HG03097 (cell line): ENCODE results near the gene ZDHHC14.
"Not testable (repeated sequence)": the region's sequence is repeated elsewhere in the genome, so short reads cannot be mapped to it uniquely, and the experiment has no call there.

Experiments used
- ATAC-seq: cut with Tn5 transposase; IDR thresholded peaks from one replicate; pipeline ENCODE4 v1.9.1; 2021; ENCODE audit not compliant: unreplicated experiment, low FRiP score

Gene ZDHHC14

GRCh38 chr6:157699777-157700636, 319.0 kb downstream of the ZDHHC14 start:
- ATAC-seq = no peak

- not testable (repeated sequence) for ATAC-seq
Observed at GRCh38 chr6:157706351-157706750, 325.4 kb downstream of the ZDHHC14 start.

GRCh38 chr6:157706883-157707282, 325.9 kb downstream of the ZDHHC14 start:
- ATAC-seq = no peak

- no peak for ATAC-seq
Observed at GRCh38 chr6:157707576-157707975, 326.6 kb downstream of the ZDHHC14 start.

GRCh38 chr6:157708239-157708638, 327.2 kb downstream of the ZDHHC14 start:
- ATAC-seq = no peak

- ATAC-seq = no peak
Observed at GRCh38 chr6:157708933-157709332, 327.9 kb downstream of the ZDHHC14 start.

- ATAC-seq = no peak
Observed at GRCh38 chr6:157709555-157709954, 328.6 kb downstream of the ZDHHC14 start.

GRCh38 chr6:157710604-157711003, 329.6 kb downstream of the ZDHHC14 start:
- no peak for ATAC-seq

- no peak for ATAC-seq
Observed at GRCh38 chr6:157711060-157711459, 330.1 kb downstream of the ZDHHC14 start.

- no peak for ATAC-seq
Observed at GRCh38 chr6:157712585-157713295, 331.8 kb downstream of the ZDHHC14 start.

- ATAC-seq = no peak
Observed at GRCh38 chr6:157713451-157714152, 332.6 kb downstream of the ZDHHC14 start.

GRCh38 chr6:157714153-157714490, 333.1 kb downstream of the ZDHHC14 start:
- ATAC-seq = no peak

GRCh38 chr6:157715728-157716164, 334.8 kb downstream of the ZDHHC14 start:
- ATAC-seq = no peak

GRCh38 chr6:157716251-157716995, 335.4 kb downstream of the ZDHHC14 start:
- no peak for ATAC-seq

GRCh38 chr6:157717340-157717748, 336.4 kb downstream of the ZDHHC14 start:
- no peak for ATAC-seq

GRCh38 chr6:157718503-157719187, 337.7 kb downstream of the ZDHHC14 start:
- no peak for ATAC-seq

- ATAC-seq = not testable (repeated sequence)
Observed at GRCh38 chr6:157720964-157721363, 340.0 kb downstream of the ZDHHC14 start.

GRCh38 chr6:157721426-157721825, 340.4 kb downstream of the ZDHHC14 start:
- ATAC-seq = no peak

- no peak for ATAC-seq
Observed at GRCh38 chr6:157721830-157722229, 340.8 kb downstream of the ZDHHC14 start.

- ATAC-seq = no peak
Observed at GRCh38 chr6:157723376-157723775, 342.4 kb downstream of the ZDHHC14 start.
